Measurements from ENCODE around the gene URI1. TPM values are rescaled to one million over a fixed set of nuclear protein-coding genes. Genes with fewer than 3 reads are reported as not detected.

The URI1 gene
- total RNA-seq, 1 donor from 2014 or later, result 61.7 TPM

DNA sequence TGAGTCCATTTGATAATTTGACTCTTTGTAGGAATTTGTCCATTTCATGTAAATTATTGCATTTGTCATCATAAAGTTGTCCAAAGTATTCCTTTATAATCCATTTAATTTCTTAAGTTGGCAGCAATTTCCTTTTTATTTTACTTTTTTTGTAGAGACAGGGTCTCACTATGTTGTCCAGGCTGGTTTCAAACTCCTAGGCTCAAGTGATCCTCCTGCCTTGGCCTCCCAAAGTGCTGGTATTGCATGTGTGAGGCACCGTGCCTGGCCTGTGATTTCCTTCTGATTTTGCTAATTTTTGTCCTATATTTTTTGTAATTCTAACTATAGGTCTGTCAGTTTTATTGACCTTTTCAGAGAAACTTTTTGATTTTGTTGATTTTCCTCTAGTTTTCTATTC lies 84.9 kb downstream of the URI1 start:
- Mint-ChIP-seq H3K27me3 (ENCODE audit: low read depth) (no peaks in the 10 kb centered on the region), H3K36me3 (peaks cover 72% of the 10 kb centered on the region), H3K9me3 (peaks cover 68% of the 10 kb centered on the region), H3K4me1 (no peaks in the 10 kb centered on the region), H3K27ac (no peak overlapping the region), H3K4me3 (no peak overlapping the region)
- TF ChIP-seq, protein P1, sequence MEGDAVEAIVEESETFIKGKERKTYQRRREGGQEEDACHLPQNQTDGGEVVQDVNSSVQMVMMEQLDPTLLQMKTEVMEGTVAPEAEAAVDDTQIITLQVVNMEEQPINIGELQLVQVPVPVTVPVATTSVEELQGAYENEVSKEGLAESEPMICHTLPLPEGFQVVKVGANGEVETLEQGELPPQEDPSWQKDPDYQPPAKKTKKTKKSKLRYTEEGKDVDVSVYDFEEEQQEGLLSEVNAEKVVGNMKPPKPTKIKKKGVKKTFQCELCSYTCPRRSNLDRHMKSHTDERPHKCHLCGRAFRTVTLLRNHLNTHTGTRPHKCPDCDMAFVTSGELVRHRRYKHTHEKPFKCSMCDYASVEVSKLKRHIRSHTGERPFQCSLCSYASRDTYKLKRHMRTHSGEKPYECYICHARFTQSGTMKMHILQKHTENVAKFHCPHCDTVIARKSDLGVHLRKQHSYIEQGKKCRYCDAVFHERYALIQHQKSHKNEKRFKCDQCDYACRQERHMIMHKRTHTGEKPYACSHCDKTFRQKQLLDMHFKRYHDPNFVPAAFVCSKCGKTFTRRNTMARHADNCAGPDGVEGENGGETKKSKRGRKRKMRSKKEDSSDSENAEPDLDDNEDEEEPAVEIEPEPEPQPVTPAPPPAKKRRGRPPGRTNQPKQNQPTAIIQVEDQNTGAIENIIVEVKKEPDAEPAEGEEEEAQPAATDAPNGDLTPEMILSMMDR (IDR thresholded peaks at IDR 0.05; ENCODE audit: unreplicated experiment), result no peak
- no peak for DNase-seq (ENCODE audit: low spot score in 2 of 2, unreplicated experiment in 2 of 2)

GRCh38 chr19:30028118-30028991 lies 86.3 kb downstream of the URI1 start:
- Mint-ChIP-seq H3K9me3 (peaks cover 70% of the 10 kb centered on the region), H3K4me1 (no peaks in the 10 kb centered on the region), H3K36me3 (peaks cover 75% of the 10 kb centered on the region), H3K27me3 (ENCODE audit: low read depth) (no peaks in the 10 kb centered on the region), H3K27ac (no peak overlapping the region), H3K4me3 (no peak overlapping the region)
- no peak for DNase-seq (ENCODE audit: low spot score in 2 of 2, unreplicated experiment in 2 of 2)
- TF ChIP-seq, protein P1 (IDR thresholded peaks at IDR 0.05; ENCODE audit: unreplicated experiment), result no peak

DNA sequence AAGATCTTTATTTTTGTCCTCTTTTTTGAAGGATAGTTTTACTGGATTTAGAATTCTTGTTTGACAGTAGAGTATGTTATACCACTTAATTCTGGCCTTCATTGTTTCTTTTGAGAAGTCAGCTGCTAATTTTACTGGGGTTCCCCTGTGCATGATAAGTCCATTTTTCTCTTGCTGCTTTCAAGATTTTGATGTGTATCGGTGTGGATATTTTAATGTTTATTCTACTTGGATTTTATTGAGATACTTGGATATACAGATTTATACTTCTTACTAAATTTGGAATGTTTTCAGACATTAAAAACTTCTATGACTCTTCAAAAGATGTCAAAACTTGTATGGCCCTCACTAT lies 86.9 kb downstream of the URI1 start:
- TF ChIP-seq, protein P1 (IDR thresholded peaks at IDR 0.05; ENCODE audit: unreplicated experiment), result no peak
- H3K27ac Mint-ChIP-seq, result no peak overlapping the region
- H3K4me1 Mint-ChIP-seq, result no peaks in the 10 kb centered on the region
- H3K4me3 Mint-ChIP-seq, result no peak overlapping the region
- peaks cover 70% of the 10 kb centered on the region for H3K9me3 Mint-ChIP-seq
- no peaks in the 10 kb centered on the region for H3K27me3 Mint-ChIP-seq (ENCODE audit: low read depth)
- no peak for DNase-seq (ENCODE audit: low spot score in 2 of 2, unreplicated experiment in 2 of 2)
- peaks cover 74% of the 10 kb centered on the region for H3K36me3 Mint-ChIP-seq

DNA sequence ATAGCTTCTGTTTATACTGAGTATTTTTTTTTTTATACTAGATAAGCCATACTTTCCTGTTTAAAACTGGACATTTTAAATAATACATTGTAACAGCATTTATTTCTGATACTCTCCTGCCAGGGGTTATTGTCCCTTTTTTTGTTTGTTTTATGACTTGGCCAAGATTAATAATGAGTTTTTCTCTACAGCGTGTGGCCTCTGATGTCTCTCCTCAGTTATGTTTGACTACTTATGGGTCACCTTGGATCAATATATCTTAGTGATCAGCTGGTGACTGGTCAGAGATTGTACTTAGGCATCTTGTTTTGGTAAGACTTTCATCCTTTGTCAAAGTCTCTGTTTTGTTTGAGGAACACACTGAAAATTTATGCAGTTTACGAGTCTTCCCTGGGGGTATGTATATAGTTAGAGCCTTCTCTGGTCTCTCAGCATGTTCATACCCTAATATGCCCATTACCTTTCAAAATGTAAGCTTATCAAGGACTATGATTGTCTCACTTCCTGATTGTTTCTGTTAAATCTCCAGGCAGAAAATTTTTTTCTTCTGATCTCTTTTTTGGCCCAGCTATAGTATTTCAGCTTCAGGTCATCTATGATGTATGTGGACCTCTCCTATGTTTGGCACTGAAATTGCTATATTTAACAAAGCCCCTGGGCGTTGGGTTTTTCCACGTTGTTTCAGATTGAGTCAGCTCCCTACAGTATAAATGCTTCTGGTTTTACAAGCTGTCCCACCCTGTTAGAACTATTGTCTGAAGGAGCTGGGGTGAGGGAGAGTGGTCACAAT lies 87.9 kb downstream of the URI1 start:
- no peaks in the 10 kb centered on the region for H3K4me1 Mint-ChIP-seq
- no peaks in the 10 kb centered on the region for H3K27me3 Mint-ChIP-seq (ENCODE audit: low read depth)
- no peak for DNase-seq (ENCODE audit: low spot score in 2 of 2, unreplicated experiment in 2 of 2)
- no peak overlapping the region for H3K4me3 Mint-ChIP-seq
- peaks cover 79% of the 10 kb centered on the region for H3K9me3 Mint-ChIP-seq
- TF ChIP-seq, protein P1 (IDR thresholded peaks at IDR 0.05; ENCODE audit: unreplicated experiment), result no peak
- peaks cover 83% of the 10 kb centered on the region for H3K36me3 Mint-ChIP-seq
- H3K27ac Mint-ChIP-seq, result peak overlapping the region; percentile 4

GRCh38 chr19:30034321-30034720 lies 92.3 kb downstream of the URI1 start:
- TF ChIP-seq, protein P1 (IDR thresholded peaks at IDR 0.05; ENCODE audit: unreplicated experiment), result no peak
- no peak overlapping the region for H3K27ac Mint-ChIP-seq
- peaks cover 82% of the 10 kb centered on the region for H3K9me3 Mint-ChIP-seq
- no peaks in the 10 kb centered on the region for H3K27me3 Mint-ChIP-seq (ENCODE audit: low read depth)
- no peak for DNase-seq (ENCODE audit: low spot score in 2 of 2, unreplicated experiment in 2 of 2)
- H3K36me3 Mint-ChIP-seq, result peaks cover 91% of the 10 kb centered on the region
- H3K4me1 Mint-ChIP-seq, result peaks cover 7% of the 10 kb centered on the region
- H3K4me3 Mint-ChIP-seq, result no peak overlapping the region

Measured in mesothelial cell of epicardium (in vitro differentiated cells).